Ramos (cell line): ENCODE data around the gene EXOC2.
"Not testable (repeated sequence)": the region's sequence is repeated elsewhere in the genome, so short reads cannot be mapped to it uniquely, and the experiment has no call there.

Experiments used
- in situ Hi-C: fragments of 300-500 bp; cut with MboI; formaldehyde crosslinking; loops from one replicate; pipeline ENCODE4 v1.14.3; 2022; ENCODE audit warnings: low sequenced_read_pairs; ENCODE audit not compliant: unreplicated experiment

Gene EXOC2

DNA sequence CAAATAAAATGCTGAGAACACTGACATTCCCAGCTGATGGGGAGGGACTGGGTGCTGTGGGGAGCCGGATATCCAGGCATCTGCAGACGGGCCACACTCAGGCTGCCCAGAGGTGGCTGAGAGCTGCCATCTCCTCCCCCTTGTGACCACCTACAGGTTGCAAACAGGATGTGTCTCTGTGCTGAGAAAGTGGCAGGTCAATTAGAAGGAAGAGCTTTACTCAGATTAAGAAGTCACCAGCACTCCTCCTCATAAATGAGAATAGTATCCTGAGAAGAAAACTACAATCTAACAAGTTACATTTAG, 99.1 kb downstream of the EXOC2 start:
- in situ Hi-C loops, result loop anchor here (25.0 kb wide), 1 partner anchor 793 kb away; the partner anchor contains the start of gene FOXF2

GRCh38 chr6:593139-593906, 99.6 kb downstream of the EXOC2 start:
- in situ Hi-C loops, result loop anchor here (25.0 kb wide), 1 partner anchor 794 kb away; the partner anchor contains the start of gene FOXF2

DNA sequence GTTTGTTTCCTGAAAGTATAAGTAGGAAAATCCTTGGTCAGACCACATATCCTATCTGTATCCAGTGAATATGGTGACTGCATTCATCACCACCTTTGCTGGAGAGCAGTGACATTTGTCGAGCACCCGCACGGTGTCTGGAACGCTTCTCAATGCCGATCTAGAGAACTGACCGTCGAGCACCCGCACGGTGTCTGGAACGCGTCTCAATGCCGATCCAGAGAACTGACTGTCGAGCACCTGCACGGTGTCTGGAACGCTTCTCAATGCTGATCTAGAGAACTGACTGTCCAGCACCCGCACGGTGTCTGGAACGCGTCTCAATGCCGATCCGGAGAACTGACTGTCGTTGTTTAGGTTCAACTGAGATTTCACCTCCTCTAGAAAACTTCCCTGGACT, 103.8 kb downstream of the EXOC2 start:
- in situ Hi-C loops, result loop anchor here (25.0 kb wide), 1 partner anchor 798 kb away; the partner anchor contains the start of gene FOXF2

DNA sequence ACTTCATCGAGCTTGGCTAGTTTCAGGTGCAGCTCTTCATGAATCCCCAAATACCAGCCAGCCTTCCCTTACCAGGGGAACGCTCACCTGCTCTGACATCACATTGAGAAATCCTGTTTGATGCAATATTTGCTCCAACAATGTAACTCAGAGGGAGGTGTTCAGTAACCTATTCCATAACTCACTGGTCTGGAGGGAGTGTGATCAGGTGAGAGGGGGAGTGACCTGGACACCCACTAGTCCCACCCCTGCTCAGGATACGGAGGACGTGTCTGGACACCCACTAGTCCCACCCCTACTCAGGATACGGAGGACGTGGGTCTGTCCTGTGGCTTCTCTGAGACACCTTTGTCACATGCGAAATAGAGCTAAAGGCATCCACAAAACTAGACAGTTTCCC, 106.4 kb downstream of the EXOC2 start:
- in situ Hi-C loops, result loop anchor here (25.0 kb wide), 1 partner anchor 801 kb away; the partner anchor contains the start of gene FOXF2

GRCh38 chr6:583635-584034, 109.3 kb downstream of the EXOC2 start:
- in situ Hi-C loops, result loop anchor here (25.0 kb wide), 1 partner anchor 804 kb away; the partner anchor contains the start of gene FOXF2

- in situ Hi-C loops, result loop anchor here (25.0 kb wide), 1 partner anchor 804 kb away; the partner anchor contains the start of gene FOXF2
These were observed 109.8 kb downstream of the EXOC2 start for GRCh38 chr6:583116-583515.

DNA sequence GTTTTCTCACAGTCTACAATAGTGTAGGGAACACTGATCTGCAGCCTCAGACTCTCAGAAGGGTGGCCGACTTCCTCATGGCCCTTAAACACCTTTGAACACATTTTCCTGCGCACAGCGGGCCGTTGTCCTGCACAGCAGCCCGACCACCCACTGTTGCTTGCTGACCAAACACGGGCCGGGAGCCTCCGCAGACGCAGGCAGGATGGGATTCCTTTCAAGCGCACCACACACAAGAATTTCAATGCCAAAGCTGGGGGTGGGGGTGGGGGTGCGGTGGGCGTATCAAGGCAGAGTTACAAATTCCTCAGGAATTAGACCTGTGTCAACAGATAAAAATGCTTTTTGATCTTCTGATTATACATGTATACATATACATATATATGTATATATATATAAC, 110.6 kb downstream of the EXOC2 start:
- in situ Hi-C loops, result loop anchor here (25.0 kb wide), 1 partner anchor 805 kb away; the partner anchor contains the start of gene FOXF2

GRCh38 chr6:579339-579738, 113.6 kb downstream of the EXOC2 start:
- in situ Hi-C loops, result loop anchor here (25.0 kb wide), 1 partner anchor 808 kb away; the partner anchor contains the start of gene FOXF2

GRCh38 chr6:572596-573265, 120.2 kb downstream of the EXOC2 start:
- in situ Hi-C loops, result no loop called here

GRCh38 chr6:571892-572291, 121.0 kb downstream of the EXOC2 start:
- in situ Hi-C loops, result no loop called here

GRCh38 chr6:570825-571224, 122.1 kb downstream of the EXOC2 start:
- in situ Hi-C loops, result no loop called here

GRCh38 chr6:568954-569523, 123.9 kb downstream of the EXOC2 start:
- in situ Hi-C loops, result no loop called here

DNA sequence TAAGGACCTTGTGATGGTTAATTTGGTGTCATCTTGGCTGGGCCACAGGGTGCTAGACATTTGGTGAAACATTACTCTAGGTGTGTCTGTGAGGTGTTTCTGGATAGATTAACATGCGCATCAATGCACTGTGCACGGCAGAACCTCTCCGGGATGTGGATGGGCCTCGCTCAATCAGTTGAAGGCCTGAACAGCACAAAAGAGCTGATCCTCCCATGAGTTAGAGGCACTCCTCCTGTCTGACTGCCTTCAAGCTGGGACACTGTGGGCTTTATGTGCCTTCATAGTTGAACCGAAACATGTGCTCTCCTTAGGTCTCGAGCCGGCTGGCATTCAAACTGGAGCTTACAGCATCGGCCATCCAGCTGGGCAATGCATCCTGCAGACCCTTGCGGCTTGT, 124.9 kb downstream of the EXOC2 start:
- in situ Hi-C loops, result no loop called here

- in situ Hi-C loops, result no loop called here
These were observed 129.1 kb downstream of the EXOC2 start for GRCh38 chr6:563863-564262.

GRCh38 chr6:562052-562676, 130.8 kb downstream of the EXOC2 start:
- in situ Hi-C loops, result no loop called here

DNA sequence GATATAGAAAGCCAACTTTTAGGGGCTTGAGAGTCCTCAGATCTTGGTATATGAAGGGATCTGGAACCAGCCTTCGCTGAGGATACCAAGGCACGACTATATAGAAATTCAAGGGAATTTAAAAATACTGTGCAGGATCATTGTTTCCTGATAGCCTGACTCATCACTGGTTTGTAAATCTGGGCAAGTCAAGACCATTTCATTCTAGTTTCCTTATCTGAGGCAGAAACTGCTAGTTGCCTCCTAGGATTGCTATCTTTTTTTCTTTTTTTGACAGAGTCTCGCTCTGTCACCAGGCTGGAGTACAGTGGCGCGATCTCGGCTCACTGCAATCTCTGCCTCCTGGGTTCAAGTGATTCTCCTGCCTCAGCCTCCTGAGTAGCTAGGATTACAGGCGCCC, 131.6 kb downstream of the EXOC2 start:
- in situ Hi-C loops, result not testable (repeated sequence)

DNA sequence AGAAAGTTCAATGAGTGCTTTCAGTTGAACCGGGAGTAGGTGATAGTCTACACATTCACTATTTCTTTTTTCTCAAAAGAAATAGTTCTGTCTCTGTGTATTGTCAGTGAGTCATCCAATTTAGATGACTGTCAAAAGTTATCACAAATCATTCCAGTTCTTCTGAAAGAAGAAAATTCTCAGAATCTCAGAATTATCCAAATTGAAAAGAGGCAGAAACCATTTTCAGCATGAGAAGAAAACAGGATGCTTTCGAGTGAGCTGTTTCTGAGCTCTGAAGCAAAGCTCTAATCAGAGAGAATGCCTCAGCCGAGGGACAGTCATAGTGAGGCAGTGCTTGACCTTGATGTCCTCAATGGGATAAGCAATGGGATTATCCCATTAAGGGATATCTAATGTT, 134.0 kb downstream of the EXOC2 start:
- in situ Hi-C loops, result no loop called here

DNA sequence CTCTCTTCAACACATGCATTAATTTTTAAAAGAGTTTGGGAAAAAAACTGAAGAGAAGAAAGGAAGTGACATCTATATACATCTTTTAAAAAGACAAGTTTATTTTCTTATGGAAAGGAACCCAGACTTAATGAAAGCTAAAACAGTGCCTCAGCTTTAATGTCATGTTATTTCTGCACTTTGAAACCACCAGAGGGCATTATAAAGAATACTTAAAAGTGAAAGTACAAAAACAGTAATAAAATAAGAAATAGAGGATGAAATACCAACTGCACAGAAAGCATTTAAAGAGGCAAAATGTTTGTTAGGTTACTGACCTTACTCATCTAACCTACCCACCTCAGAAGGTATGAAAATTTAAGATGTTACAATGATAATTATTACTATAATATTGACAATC, 134.8 kb downstream of the EXOC2 start:
- in situ Hi-C loops, result no loop called here

DNA sequence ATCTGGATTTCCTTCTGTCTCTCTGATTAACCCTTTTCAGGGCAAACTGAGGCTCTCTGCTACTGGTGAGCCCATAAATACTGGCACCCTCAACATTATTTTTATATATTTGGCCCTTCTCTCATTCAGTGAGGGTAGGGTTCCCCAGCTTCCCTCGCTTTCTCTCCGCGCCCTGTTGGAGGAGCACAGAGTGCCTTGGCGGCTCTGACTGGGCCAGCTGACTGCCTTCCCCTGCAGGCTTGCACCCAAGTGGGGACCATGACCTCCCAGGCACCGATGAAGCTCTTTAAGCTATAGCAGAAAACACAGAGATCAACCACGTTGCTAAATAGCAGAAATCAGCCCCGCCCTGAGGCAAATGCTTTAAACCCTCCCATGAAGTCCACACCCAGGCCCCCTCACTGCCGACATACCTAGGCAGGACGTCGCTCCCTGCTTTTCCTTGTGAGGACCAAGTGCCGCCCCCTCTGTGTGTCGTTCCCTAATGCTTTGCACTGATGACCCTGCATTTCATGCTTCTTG, 141.0 kb downstream of the EXOC2 start:
- in situ Hi-C loops, result no loop called here

GRCh38 chr6:551405-551804, 141.5 kb downstream of the EXOC2 start:
- in situ Hi-C loops, result no loop called here
